K562 (cell line): ENCODE results near the gene FGFRL1. TPM values are rescaled to one million over a fixed set of nuclear protein-coding genes. Genes with fewer than 3 reads are reported as not detected.

Experiments used
- ARID3A ChIP-seq: IDR thresholded peaks from 2 replicates; pipeline ENCODE4 v1.6.1; 2012; ENCODE audit warnings: low read depth, low read length, improper control_type of control experiment, borderline replicate concordance
- KDM1A ChIP-seq, 2 experiments: fragments of 450-650 bp; IDR thresholded peaks; 2 replicates each; pipeline ENCODE4 v1.6.1; 2016; ENCODE audit warnings: mild to moderate bottlenecking in 2 of 2
- MAZ ChIP-seq, 2 experiments: fragments of 450-650 bp in 1 of 2; sonication (generic) in 1 of 2; formaldehyde crosslinking; IDR thresholded peaks in 1 of 2; conservative IDR thresholded peaks in 1 of 2; 2 replicates each; pipeline versions ENCODE4 v1.4.0 to v1.5.0; 2020; ENCODE audit warnings: mild to moderate bottlenecking in 1 of 2, missing genetic modification reagents in 1 of 2
- NFATC3 ChIP-seq: fragments of 450-650 bp; IDR thresholded peaks from 2 replicates; pipeline ENCODE4 v1.6.1; 2017; ENCODE audit warnings: mild to moderate bottlenecking
- ZBTB40 ChIP-seq, 2 experiments: fragments of 450-650 bp in 1 of 2; sonication (generic) in 1 of 2; formaldehyde crosslinking in 1 of 2; IDR thresholded peaks; 2 replicates each; pipeline versions ENCODE4 v1.7.1 to v1.9.0; 2016 to 2022; ENCODE audit warnings: inconsistent platforms in 1 of 2, mild to moderate bottlenecking in 1 of 2, missing genetic modification reagents in 1 of 2
- ZNF408 ChIP-seq: fragments of 250-450 bp; sonication (Bioruptor Pico); IDR thresholded peaks from 2 replicates; pipeline ENCODE4 v1.4.0; 2020; ENCODE audit warnings: low read depth, mild to moderate bottlenecking, moderate library complexity
- ZNF639 ChIP-seq, 2 experiments: fragments of 200-800 bp in 1 of 2; sonication (Bioruptor generic) in 1 of 2; sonication (generic) in 1 of 2; formaldehyde crosslinking in 1 of 2; IDR thresholded peaks in 1 of 2; conservative IDR thresholded peaks in 1 of 2; 2 replicates each; pipeline versions ENCODE4 v1.5.0 to v1.6.1; 2016 to 2020; ENCODE audit warnings: missing compliant biosample characterization in 1 of 2, missing genetic modification characterization in 1 of 2, missing genetic modification reagents in 1 of 2
- polyA plus RNA-seq, 8 experiments: library from polyadenylated mRNA; depleted of rRNA in 4 of 8; stranded (reverse) in 5 of 8; unstranded in 3 of 8; fragments of >200 nt; fragmentation: Nextera tagmentation in 2 of 8; fragmentation: Illumina TruSeq in 1 of 8; extraction: Ambion mirVana in 2 of 8; extraction: Trizol in 1 of 8; gene quantifications; 2 replicates each; pipeline versions ENCODE4 v1.2.1 to v1.2.3, GENCODE V29; 2011 to 2014; ENCODE audit warnings: inconsistent platforms in 1 of 8, missing spikeins in 1 of 8
- total RNA-seq, 7 experiments: library from RNA; depleted of rRNA in 6 of 7; stranded (reverse); fragments of >200 nt in 6 of 7; fragmentation: Illumina TruSeq in 2 of 7; extraction: Trizol in 2 of 7; gene quantifications; 2 replicates each; pipeline versions ENCODE4 v1.2.1 to v1.2.3, GENCODE V29; 2011 to 2021; ENCODE audit warnings: low replicate concordance in 1 of 7

Gene FGFRL1
- total and polyA plus RNA-seq, 9 of the 15 experiments (the other 6 are each of a cell fraction or from before 2014, with no cell fraction given): 0.34 to 49.9 (median 14.6) TPM

GRCh38 chr4:970854-971520, 40.4 kb upstream of the FGFRL1 start (continued):
- no peak for TF ChIP-seq ZBTB40 (IDR thresholded peaks at IDR 0.05)
- TF ChIP-seq ZBTB40 (CRISPR knock-in tag; IDR thresholded peaks at IDR 0.05): no peak
- no peak for TF ChIP-seq ZNF639 (CRISPR knock-in tag; conservative IDR thresholded peaks at IDR 0.05 in 1 of 2, IDR thresholded peaks at IDR 0.05 in 1 of 2)
- TF ChIP-seq ZNF408: no peak
- TF ChIP-seq ARID3A: no peak
- TF ChIP-seq MAZ (CRISPR knock-in tag; conservative IDR thresholded peaks at IDR 0.05 in 1 of 2, IDR thresholded peaks at IDR 0.05 in 1 of 2): no peak
- TF ChIP-seq KDM1A (IDR thresholded peaks at IDR 0.05): no peak
- TF ChIP-seq NFATC3: no peak
- TF ChIP-seq, all 486 proteins: peak for 0
